ENCODE data around the gene KRTAP2-2. TPM values are rescaled to one million over a fixed set of nuclear protein-coding genes. Genes with fewer than 3 reads are reported as not detected.

The KRTAP2-2 gene
- total RNA-seq, 2 experiments from 2014 or later, result not detected

DNA sequence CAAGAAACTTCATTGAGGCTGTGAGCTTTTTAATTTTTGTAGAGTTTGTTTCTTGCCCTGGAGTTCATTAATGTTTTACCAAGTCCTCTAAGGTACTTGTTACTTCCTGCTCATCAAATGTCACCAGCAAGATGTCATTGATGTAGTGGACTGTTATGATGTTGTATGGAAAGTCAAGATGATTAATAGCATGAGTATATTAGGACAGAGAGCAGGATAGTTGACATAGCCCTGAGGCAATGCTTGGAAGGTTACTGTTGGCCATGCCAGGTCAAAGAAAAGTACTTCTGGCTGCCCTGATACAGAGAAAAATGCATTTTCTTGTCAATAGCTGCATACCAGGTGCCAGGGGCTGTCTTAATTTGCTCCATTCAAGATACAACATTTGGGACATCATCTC is 34.7 kb downstream of the KRTAP2-2 start:
- no peaks in the 10 kb centered on the region for H3K4me1 Mint-ChIP-seq (ENCODE audit: low read depth)
- ATAC-seq (ENCODE audit: poor library complexity), result no peak

DNA sequence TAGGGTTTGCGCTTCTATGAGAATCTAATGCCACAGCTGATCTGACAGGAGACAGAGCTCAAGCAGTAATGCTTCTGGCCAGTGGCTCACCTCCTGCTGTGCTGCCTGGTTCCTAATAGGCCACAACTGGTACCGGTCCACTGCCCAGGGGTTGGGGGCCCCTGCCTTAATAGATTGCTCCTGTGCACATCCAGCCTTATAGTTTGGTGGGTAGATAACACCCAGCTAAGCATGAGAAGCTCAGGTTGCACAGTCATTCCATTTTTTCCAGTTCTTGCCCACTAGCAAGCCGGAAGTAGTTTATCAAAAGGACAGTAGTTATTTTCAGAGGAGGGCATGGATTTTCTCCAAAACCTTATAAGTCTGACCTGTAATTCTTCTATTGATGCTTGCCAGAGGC is 35.6 kb downstream of the KRTAP2-2 start:
- Histone ChIP-seq H3K27ac (ENCODE audit: low read depth in 1 of 2, low read length in 2 of 2) (no peak overlapping the region), H3K36me3 (ENCODE audit: insufficient read depth, low read length) (no peaks in the 10 kb centered on the region), H3K4me3 (ENCODE audit: low read length) (no peak overlapping the region), H3K27me3 (ENCODE audit: control insufficient read depth in 1 of 2, insufficient read depth in 2 of 2, low read length in 2 of 2) (no peaks in the 10 kb centered on the region), H3K4me1 (ENCODE audit: insufficient read depth, low read length) (no peaks in the 10 kb centered on the region), H3K9me3 (ENCODE audit: control insufficient read depth in 1 of 2, insufficient read depth in 1 of 2, low read length in 2 of 2) (no peaks in the 10 kb centered on the region)
- Mint-ChIP-seq H3K36me3 (ENCODE audit: low read depth) (no peaks in the 10 kb centered on the region), H3K4me3 (no peak overlapping the region), H3K4me1 (ENCODE audit: low read depth) (no peaks in the 10 kb centered on the region), H3K27ac (no peak overlapping the region), H3K9me3 (peaks cover 3% of the 10 kb centered on the region), H3K27me3 (peaks cover 14% of the 10 kb centered on the region)
- CTCF ChIA-PET, result no interaction called here
- no peak for DNase-seq
- TF ChIP-seq, protein P1, sequence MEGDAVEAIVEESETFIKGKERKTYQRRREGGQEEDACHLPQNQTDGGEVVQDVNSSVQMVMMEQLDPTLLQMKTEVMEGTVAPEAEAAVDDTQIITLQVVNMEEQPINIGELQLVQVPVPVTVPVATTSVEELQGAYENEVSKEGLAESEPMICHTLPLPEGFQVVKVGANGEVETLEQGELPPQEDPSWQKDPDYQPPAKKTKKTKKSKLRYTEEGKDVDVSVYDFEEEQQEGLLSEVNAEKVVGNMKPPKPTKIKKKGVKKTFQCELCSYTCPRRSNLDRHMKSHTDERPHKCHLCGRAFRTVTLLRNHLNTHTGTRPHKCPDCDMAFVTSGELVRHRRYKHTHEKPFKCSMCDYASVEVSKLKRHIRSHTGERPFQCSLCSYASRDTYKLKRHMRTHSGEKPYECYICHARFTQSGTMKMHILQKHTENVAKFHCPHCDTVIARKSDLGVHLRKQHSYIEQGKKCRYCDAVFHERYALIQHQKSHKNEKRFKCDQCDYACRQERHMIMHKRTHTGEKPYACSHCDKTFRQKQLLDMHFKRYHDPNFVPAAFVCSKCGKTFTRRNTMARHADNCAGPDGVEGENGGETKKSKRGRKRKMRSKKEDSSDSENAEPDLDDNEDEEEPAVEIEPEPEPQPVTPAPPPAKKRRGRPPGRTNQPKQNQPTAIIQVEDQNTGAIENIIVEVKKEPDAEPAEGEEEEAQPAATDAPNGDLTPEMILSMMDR (IDR thresholded peaks at IDR 0.05), result no peak
- intact Hi-C loops (cut with DNase I, micrococcal nuclease), result no loop called here
- no peak for ATAC-seq (ENCODE audit: poor library complexity)
- POLR2A ChIA-PET, result no interaction called here

More for the DNA sequence above, 34.7 kb downstream of the KRTAP2-2 start:
- DNase-seq, result no peak
- H3K4me1 ChIP-seq (ENCODE audit: insufficient read depth, low read length), result no peaks in the 10 kb centered on the region
- H3K4me3 ChIP-seq (ENCODE audit: low read length), result no peak overlapping the region
- peaks cover 3% of the 10 kb centered on the region for H3K9me3 Mint-ChIP-seq
- H3K27ac Mint-ChIP-seq, result no peak overlapping the region
- no peak overlapping the region for H3K4me3 Mint-ChIP-seq
- H3K27me3 Mint-ChIP-seq, result peaks cover 18% of the 10 kb centered on the region
- H3K9me3 ChIP-seq (ENCODE audit: control insufficient read depth in 1 of 2, insufficient read depth in 1 of 2, low read length in 2 of 2), result no peaks in the 10 kb centered on the region
- intact Hi-C loops (cut with DNase I, micrococcal nuclease), result no loop called here
- TF ChIP-seq, protein P1 (IDR thresholded peaks at IDR 0.05), result no peak
- H3K27ac ChIP-seq (ENCODE audit: low read depth in 1 of 2, low read length in 2 of 2), result no peak overlapping the region
- H3K27me3 ChIP-seq (ENCODE audit: control insufficient read depth in 1 of 2, insufficient read depth in 2 of 2, low read length in 2 of 2), result no peaks in the 10 kb centered on the region
- CTCF ChIA-PET, result no interaction called here
- H3K36me3 ChIP-seq (ENCODE audit: insufficient read depth, low read length), result no peaks in the 10 kb centered on the region
- POLR2A ChIA-PET, result no interaction called here
- no peaks in the 10 kb centered on the region for H3K36me3 Mint-ChIP-seq (ENCODE audit: low read depth)

DNA sequence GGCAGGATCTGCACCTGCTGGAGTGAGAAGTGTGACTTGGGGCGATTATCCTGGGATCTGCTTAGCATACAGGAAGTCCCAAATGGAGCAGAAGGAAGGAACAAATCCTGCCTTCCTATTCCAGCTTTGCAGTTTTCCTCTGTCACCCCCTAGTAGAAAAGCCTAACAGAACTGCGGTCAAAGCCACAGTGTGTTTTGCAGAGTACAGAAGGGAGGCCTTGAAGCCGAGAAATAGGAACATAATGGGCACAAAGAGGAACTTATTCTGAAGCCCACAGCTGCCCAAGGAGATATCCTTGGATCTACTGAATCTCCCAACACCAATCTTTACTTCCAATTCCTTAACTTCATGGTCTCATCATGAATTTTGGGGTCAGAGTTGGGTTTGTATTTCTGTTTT is 36.5 kb downstream of the KRTAP2-2 start:
- Histone ChIP-seq H3K36me3 (ENCODE audit: insufficient read depth, low read length) (no peaks in the 10 kb centered on the region), H3K4me1 (ENCODE audit: insufficient read depth, low read length) (no peaks in the 10 kb centered on the region), H3K27ac (ENCODE audit: low read depth in 1 of 2, low read length in 2 of 2) (no peak overlapping the region), H3K4me3 (ENCODE audit: low read length) (no peak overlapping the region), H3K9me3 (ENCODE audit: control insufficient read depth in 1 of 2, insufficient read depth in 1 of 2, low read length in 2 of 2) (no peaks in the 10 kb centered on the region), H3K27me3 (ENCODE audit: control insufficient read depth in 1 of 2, insufficient read depth in 2 of 2, low read length in 2 of 2) (no peaks in the 10 kb centered on the region)
- Mint-ChIP-seq H3K27me3 (peaks cover 14% of the 10 kb centered on the region), H3K36me3 (ENCODE audit: low read depth) (no peaks in the 10 kb centered on the region), H3K27ac (no peak overlapping the region), H3K4me1 (ENCODE audit: low read depth) (no peaks in the 10 kb centered on the region), H3K4me3 (no peak overlapping the region), H3K9me3 (peaks cover 3% of the 10 kb centered on the region)
- DNase-seq (no peak), ATAC-seq (ENCODE audit: poor library complexity) (no peak)
- ChIA-PET POLR2A (no interaction called here), CTCF (no interaction called here)
- TF ChIP-seq, protein P1 (IDR thresholded peaks at IDR 0.05), result no peak
- intact Hi-C loops (cut with DNase I, micrococcal nuclease), result no loop called here
